ENCODE measurements around the gene PCSK6. TPM values are rescaled to one million over a fixed set of nuclear protein-coding genes. Genes with fewer than 3 reads are reported as not detected.

PCSK6 gene
- total RNA-seq, 3 donors from 2014 or later: 7.2 to 19.7 (median 18.0) TPM

DNA sequence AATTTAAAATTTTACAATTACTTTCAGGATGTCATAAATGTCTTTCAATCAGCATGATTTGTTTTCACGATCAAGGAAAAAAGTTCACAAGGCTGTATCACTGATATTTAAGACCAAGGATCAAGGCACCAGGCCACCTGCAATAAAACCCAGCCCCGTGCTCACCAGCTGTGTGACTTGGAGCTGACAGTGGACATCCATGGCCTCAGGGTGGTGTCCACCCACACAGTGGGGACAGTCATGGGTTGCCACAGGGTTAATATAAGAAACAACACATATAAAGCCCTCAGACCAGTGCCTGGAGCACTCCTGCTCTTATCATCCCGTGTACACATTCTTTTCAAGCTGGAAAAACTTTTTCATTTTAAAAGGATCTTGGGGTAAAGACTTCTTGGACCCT is 56.5 kb downstream of the PCSK6 start:
- intact Hi-C loops (cut with DNase I; ENCODE audit: low total_unique reads): no loop called here
- Histone ChIP-seq H3K36me3 (no peaks in the 10 kb centered on the region), H3K27ac (no peak overlapping the region), H3K9me3 (no peaks in the 10 kb centered on the region), H3K4me1 (no peaks in the 10 kb centered on the region), H3K27me3 (no peaks in the 10 kb centered on the region), H3K4me3 (no peak overlapping the region)
- TF ChIP-seq POLR2AphosphoS5 (IDR thresholded peaks at IDR 0.05) (no peak), POLR2A (IDR thresholded peaks at IDR 0.05) (no peak)
- TF ChIP-seq, protein P1, sequence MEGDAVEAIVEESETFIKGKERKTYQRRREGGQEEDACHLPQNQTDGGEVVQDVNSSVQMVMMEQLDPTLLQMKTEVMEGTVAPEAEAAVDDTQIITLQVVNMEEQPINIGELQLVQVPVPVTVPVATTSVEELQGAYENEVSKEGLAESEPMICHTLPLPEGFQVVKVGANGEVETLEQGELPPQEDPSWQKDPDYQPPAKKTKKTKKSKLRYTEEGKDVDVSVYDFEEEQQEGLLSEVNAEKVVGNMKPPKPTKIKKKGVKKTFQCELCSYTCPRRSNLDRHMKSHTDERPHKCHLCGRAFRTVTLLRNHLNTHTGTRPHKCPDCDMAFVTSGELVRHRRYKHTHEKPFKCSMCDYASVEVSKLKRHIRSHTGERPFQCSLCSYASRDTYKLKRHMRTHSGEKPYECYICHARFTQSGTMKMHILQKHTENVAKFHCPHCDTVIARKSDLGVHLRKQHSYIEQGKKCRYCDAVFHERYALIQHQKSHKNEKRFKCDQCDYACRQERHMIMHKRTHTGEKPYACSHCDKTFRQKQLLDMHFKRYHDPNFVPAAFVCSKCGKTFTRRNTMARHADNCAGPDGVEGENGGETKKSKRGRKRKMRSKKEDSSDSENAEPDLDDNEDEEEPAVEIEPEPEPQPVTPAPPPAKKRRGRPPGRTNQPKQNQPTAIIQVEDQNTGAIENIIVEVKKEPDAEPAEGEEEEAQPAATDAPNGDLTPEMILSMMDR (IDR thresholded peaks at IDR 0.05): no peak
- no peak for DNase-seq (ENCODE audit: low spot score in 2 of 2)

DNA sequence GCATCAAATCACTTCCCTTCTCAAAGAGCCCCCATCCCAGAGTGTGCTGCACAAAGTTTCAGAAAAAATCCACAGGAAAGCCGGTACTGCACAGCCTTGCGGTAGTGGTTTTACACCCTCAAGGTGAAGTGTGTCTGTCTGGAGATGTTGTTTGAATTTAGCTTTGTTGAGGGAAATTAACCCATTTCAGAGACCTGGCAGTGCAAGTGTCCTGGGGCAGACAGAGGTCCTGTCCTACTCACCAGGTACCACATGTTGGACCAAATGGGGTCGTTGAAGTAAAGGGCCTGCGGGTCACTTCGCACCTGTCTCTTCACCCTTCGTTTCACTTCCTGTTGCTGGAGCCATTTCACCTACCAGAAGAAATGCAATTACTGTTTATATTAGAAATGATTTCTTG is 57.8 kb downstream of the PCSK6 start:
- H3K4me1 ChIP-seq: no peaks in the 10 kb centered on the region
- intact Hi-C loops (cut with DNase I; ENCODE audit: low total_unique reads): no loop called here
- H3K4me3 ChIP-seq: no peak overlapping the region
- no peaks in the 10 kb centered on the region for H3K9me3 ChIP-seq
- H3K36me3 ChIP-seq: no peaks in the 10 kb centered on the region
- TF ChIP-seq, protein P1 (IDR thresholded peaks at IDR 0.05): no peak
- TF ChIP-seq POLR2A (IDR thresholded peaks at IDR 0.05) (no peak), POLR2AphosphoS5 (IDR thresholded peaks at IDR 0.05) (no peak)
- no peak overlapping the region for H3K27ac ChIP-seq
- H3K27me3 ChIP-seq: no peaks in the 10 kb centered on the region
- DNase-seq (ENCODE audit: low spot score in 2 of 2): no peak

DNA sequence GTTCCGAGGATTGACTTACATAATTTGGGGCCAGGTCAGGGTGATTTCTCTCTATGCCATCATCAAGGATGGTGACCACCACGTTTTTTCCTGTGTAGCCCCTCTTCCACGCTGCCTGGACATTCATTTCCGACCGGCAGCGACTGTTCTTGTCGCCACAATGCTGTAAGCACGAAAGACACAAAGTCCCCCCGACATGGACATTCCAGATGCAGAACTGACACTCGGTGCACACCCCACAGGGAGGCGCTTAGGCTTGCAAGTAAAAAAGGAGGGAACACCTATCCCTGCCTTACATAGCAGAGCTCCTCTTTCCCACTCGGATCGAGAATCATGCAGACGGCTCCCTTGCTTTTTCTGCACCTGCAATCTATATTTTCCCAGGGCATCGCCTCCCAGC is 58.2 kb downstream of the PCSK6 start:
- H3K9me3 ChIP-seq: no peaks in the 10 kb centered on the region
- no peak overlapping the region for H3K4me3 ChIP-seq
- DNase-seq (ENCODE audit: low spot score in 2 of 2): no peak
- H3K27me3 ChIP-seq: no peaks in the 10 kb centered on the region
- intact Hi-C loops (cut with DNase I; ENCODE audit: low total_unique reads): no loop called here
- H3K36me3 ChIP-seq: no peaks in the 10 kb centered on the region
- TF ChIP-seq POLR2A (IDR thresholded peaks at IDR 0.05) (no peak), POLR2AphosphoS5 (IDR thresholded peaks at IDR 0.05) (no peak)
- TF ChIP-seq, protein P1 (IDR thresholded peaks at IDR 0.05): no peak
- H3K4me1 ChIP-seq: no peaks in the 10 kb centered on the region
- no peak overlapping the region for H3K27ac ChIP-seq

DNA sequence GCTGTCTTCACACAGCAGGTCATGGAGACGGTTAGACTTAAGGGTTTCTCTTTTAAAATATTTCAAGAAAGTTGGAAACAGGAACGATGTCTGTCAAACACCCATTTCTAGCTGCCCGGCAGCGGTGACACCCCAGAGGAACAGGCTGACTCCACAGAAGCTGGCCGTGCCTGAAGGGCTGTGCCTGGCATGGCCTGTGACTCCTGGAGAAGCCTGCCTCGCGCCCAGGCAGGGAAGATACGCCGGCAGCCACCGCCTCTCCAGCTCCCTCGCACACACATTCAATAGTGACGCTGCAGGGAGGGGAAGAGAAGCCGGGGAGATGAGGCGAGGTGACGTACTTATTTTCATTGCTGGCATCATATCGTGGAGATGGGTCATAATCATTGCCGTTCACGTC is 59.9 kb downstream of the PCSK6 start:
- H3K4me3 ChIP-seq: no peak overlapping the region
- H3K4me1 ChIP-seq: no peaks in the 10 kb centered on the region
- TF ChIP-seq POLR2AphosphoS5 (IDR thresholded peaks at IDR 0.05) (no peak), POLR2A (IDR thresholded peaks at IDR 0.05) (no peak)
- TF ChIP-seq, protein P1 (IDR thresholded peaks at IDR 0.05): no peak
- DNase-seq (ENCODE audit: low spot score in 2 of 2): no peak
- H3K27ac ChIP-seq: no peak overlapping the region
- intact Hi-C loops (cut with DNase I; ENCODE audit: low total_unique reads): no loop called here
- H3K36me3 ChIP-seq: no peaks in the 10 kb centered on the region
- no peaks in the 10 kb centered on the region for H3K27me3 ChIP-seq
- no peaks in the 10 kb centered on the region for H3K9me3 ChIP-seq

DNA sequence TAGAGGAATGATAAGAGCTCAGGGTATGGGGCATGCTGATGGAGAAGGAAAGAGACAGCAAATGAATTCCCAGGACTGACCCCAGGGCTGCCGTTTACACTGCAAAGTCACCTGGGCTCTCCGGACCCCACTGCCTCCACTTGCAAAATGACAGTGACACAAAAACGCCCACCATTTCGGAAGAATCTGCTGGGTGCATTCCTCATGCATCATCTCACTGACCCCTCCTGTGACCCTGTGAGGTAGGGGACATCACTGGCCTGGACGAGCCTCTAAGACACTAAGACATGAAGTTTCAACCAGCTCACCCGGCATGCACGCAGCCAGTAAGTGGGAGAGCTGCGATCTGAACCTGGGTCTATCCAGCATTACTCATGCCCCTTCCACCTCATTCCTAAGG is 60.3 kb downstream of the PCSK6 start:
- intact Hi-C loops (cut with DNase I; ENCODE audit: low total_unique reads): no loop called here
- Histone ChIP-seq H3K4me3 (no peak overlapping the region), H3K27ac (no peak overlapping the region), H3K36me3 (no peaks in the 10 kb centered on the region), H3K4me1 (no peaks in the 10 kb centered on the region), H3K27me3 (no peaks in the 10 kb centered on the region), H3K9me3 (no peaks in the 10 kb centered on the region)
- no peak for DNase-seq (ENCODE audit: low spot score in 2 of 2)
- TF ChIP-seq POLR2AphosphoS5 (IDR thresholded peaks at IDR 0.05): no peak
- TF ChIP-seq POLR2A (IDR thresholded peaks at IDR 0.05): no peak
- TF ChIP-seq, protein P1 (IDR thresholded peaks at IDR 0.05): no peak
